ENCODE results near the gene LAMA3. TPM values are rescaled to one million over a fixed set of nuclear protein-coding genes. Genes with fewer than 3 reads are reported as not detected.

The LAMA3 gene
- total RNA-seq, 4 donors from 2014 or later, result 14.9 to 81.4 (median 69.3) TPM

DNA sequence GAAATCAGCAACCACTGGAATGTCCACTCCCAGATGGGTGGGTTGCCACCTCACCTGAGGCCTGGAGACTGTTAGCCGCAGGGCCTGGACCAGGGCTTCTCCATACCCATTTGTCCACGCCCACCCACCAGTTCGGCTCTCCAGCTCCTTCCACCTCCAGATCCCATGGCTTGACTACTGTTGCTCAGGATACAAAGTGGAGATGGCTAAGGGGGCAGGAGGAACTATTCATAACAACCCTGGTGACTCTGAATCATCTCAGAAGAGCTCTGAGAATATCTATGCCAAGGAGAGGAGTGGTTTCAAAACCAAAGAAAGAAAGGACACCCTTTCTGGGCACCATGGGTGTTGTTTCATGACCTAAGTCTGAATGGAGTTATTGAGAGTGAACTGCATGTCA is 145.8 kb downstream of the LAMA3 start:
- TF ChIP-seq CTCF (IDR thresholded peaks at IDR 0.05) (no peak), POLR2A (IDR thresholded peaks at IDR 0.05) (no peak)
- H3K27me3 ChIP-seq, result no peaks in the 10 kb centered on the region
- H3K9me3 ChIP-seq, result no peaks in the 10 kb centered on the region
- H3K36me3 ChIP-seq, result no peaks in the 10 kb centered on the region
- H3K27ac ChIP-seq, result peak overlapping the region in 1 of 4 donors; percentile 8
- DNase-seq, result no peak
- no peaks in the 10 kb centered on the region for H3K4me1 ChIP-seq
- no peak overlapping the region for H3K4me3 ChIP-seq

- no peaks in the 10 kb centered on the region for H3K9me3 ChIP-seq
- no peak for DNase-seq
- no peaks in the 10 kb centered on the region for H3K36me3 ChIP-seq
- H3K4me3 ChIP-seq, result no peak overlapping the region
- peak overlapping the region in 1 of 4 donors; percentile 8 for H3K27ac ChIP-seq
- H3K27me3 ChIP-seq, result no peaks in the 10 kb centered on the region
- no peaks in the 10 kb centered on the region for H3K4me1 ChIP-seq
- TF ChIP-seq CTCF (IDR thresholded peaks at IDR 0.05) (no peak), POLR2A (IDR thresholded peaks at IDR 0.05) (no peak)
Observed at GRCh38 chr18:23835506-23835905, 146.3 kb downstream of the LAMA3 start.

- Histone ChIP-seq H3K36me3 (no peaks in the 10 kb centered on the region), H3K9me3 (no peaks in the 10 kb centered on the region), H3K4me3 (no peak overlapping the region), H3K4me1 (no peaks in the 10 kb centered on the region), H3K27me3 (no peaks in the 10 kb centered on the region), H3K27ac (no peak overlapping the region)
- DNase-seq, result no peak
- no peak for TF ChIP-seq CTCF (IDR thresholded peaks at IDR 0.05)
- TF ChIP-seq POLR2A (IDR thresholded peaks at IDR 0.05), result no peak
Observed at GRCh38 chr18:23837591-23837990, 148.3 kb downstream of the LAMA3 start.

- no peak overlapping the region for H3K27ac ChIP-seq
- DNase-seq, result no peak
- no peaks in the 10 kb centered on the region for H3K4me1 ChIP-seq
- TF ChIP-seq POLR2A (IDR thresholded peaks at IDR 0.05), result no peak
- no peaks in the 10 kb centered on the region for H3K36me3 ChIP-seq
- no peaks in the 10 kb centered on the region for H3K9me3 ChIP-seq
- H3K4me3 ChIP-seq, result no peak overlapping the region
- no peaks in the 10 kb centered on the region for H3K27me3 ChIP-seq
Observed at GRCh38 chr18:23838233-23838632, 149.0 kb downstream of the LAMA3 start.

- Histone ChIP-seq H3K4me3 (no peak overlapping the region), H3K27me3 (no peaks in the 10 kb centered on the region), H3K36me3 (no peaks in the 10 kb centered on the region), H3K27ac (no peak overlapping the region), H3K9me3 (no peaks in the 10 kb centered on the region), H3K4me1 (no peaks in the 10 kb centered on the region)
- DNase-seq, result no peak
- TF ChIP-seq CTCF (IDR thresholded peaks at IDR 0.05) (no peak), POLR2A (IDR thresholded peaks at IDR 0.05) (no peak)
Observed at GRCh38 chr18:23838801-23839366, 149.6 kb downstream of the LAMA3 start.

DNA sequence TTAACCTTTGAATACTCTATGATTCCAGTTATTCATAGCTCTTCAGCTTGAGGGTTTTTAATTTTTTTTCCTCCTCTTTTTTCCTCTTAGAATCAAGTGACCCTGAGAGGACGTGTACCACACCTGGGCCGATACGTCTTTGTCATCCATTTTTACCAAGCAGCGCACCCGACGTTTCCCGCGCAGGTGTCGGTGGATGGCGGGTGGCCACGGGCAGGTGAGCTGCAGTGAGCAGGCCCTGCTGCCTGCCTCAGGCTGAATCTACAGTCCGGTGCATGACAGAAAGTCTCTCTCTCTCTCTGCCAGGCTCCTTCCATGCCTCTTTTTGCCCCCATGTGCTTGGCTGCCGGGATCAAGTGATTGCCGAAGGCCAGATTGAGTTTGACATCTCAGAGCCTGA is 153.1 kb downstream of the LAMA3 start:
- Histone ChIP-seq H3K27me3 (no peaks in the 10 kb centered on the region), H3K4me1 (no peaks in the 10 kb centered on the region), H3K9me3 (no peaks in the 10 kb centered on the region), H3K27ac (no peak overlapping the region), H3K36me3 (no peaks in the 10 kb centered on the region), H3K4me3 (no peak overlapping the region)
- TF ChIP-seq CTCF (IDR thresholded peaks at IDR 0.05) (no peak), POLR2A (IDR thresholded peaks at IDR 0.05) (no peak)
- DNase-seq, result no peak

Measured in Peyer's patch (tissue), 4 donors.